ENCODE data around the gene IRX1.

GRCh38 chr5:3592298-3592697, 3.3 kb upstream of the IRX1 start:
- TF ChIP-seq CTCF (IDR thresholded peaks at IDR 0.05) (no peak), POLR2A (IDR thresholded peaks at IDR 0.05) (no peak)

Data from lower leg skin (tissue), 3 donors.